SKM-1 (cell line): ENCODE results near the gene AKAP14.
A peak's percentile ranks its signal among the peaks of the same experiment; 100 is the strongest.
"Not testable (repeated sequence)": the region's sequence is repeated elsewhere in the genome, so short reads cannot be mapped to it uniquely, and the experiment has no call there.

Source experiments
- DNase-seq: peaks from one replicate; lab custom pipeline; 2025; ENCODE audit not compliant: unreplicated experiment; lab: John Stamatoyannopoulos, UW

Gene AKAP14

DNA sequence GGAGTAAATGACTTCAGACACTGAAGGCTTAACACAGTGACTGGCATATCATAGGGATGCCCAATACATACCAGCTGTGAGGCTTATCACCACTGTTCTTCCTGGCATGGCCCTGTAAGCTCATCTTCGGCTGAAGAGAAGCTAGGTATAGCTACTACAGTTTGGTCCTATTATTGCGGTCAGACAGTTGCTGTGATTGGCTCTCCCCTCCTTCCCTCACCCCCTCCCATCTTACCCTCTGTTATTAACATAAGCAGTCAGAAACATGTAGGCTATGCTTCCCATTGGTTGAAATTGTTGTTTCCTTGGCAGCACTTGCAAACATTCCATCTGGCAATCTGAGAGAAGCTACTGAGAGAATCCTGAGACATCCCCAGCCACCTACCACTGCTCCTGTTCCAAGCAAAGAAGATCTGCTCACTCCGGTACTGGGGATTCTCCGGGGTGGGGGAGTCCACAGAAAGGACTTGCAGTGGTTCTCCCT lies at the start of gene AKAP14:
Gene AKAP14 (plus strand): TSS at position 51 of the 484 bp plus-strand sequence. CDS start 7,331 bp downstream, outside the sequence.
- no peak for DNase-seq

DNA sequence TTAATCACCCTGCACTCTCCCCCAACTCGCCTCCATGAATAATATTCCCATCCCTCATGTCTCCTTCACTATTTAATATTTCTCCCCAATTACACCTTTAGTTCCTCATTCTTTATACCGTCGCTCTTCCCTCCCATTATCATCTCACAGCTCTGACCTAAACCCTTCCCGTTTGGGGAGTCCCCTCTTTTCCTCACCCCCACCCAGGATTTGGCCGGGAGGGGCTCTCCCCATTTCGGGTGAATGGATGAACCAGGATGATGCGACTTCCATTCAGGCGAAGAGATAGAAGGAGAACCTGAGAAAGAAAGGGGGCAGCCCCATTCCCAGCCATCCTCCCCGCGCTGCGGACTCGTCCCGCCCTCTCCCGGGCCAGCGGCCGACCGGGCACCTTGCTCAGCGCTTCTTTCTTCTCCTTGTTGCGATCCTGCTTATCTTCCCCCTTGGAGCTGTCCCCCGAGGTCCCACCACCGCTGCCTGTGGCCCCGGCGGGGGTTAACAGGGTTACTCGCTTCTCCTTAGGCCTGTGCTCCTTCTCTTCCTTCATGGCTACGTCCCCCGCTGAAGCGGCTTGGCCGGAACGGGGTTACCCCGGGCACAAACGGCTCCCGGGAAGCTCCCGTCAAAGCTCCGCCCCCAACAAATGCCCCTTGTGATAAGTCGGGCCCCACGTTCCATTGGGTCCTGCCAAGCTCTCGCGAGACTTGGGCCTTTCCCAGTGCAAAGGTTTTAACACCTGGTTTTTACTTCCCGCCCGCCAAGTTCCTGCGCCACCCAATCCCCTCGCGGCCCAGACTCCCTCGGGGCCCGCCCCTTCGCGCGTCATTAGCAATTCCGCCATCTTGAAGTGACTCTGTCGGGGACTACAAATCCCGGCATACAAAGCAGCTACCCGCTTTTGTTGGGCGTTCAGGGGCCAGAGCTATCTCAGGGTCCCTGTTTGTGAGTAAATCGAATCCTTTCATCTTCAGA lies 43.0 kb upstream of the AKAP14 start, which contains the start of gene UPF3B:
Gene UPF3B (minus strand): TSS at position 582 of the 972 bp plus-strand sequence. CDS start 35 bp downstream, at position 547.
- DNase-seq = peak; percentile 87

DNA sequence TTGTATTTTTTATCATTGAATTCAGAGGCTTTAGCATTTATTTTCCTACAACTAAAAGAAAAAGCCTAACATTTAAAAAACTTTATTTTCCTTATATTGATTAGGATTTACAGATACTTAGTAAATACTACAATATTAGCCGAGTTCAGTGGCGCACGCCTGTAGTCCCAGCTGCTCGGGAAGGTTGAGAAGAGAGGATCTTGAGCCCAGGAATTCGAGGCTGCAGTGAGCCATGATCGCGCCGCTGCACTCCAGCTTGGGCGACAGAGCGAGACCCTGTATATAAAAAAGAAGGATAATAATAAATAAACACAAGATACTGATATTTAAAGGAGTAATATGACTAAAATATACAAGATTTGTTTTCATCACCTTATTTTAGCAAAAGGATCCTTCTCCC lies 42.2 kb upstream of the AKAP14 start:
- no peak for DNase-seq

DNA sequence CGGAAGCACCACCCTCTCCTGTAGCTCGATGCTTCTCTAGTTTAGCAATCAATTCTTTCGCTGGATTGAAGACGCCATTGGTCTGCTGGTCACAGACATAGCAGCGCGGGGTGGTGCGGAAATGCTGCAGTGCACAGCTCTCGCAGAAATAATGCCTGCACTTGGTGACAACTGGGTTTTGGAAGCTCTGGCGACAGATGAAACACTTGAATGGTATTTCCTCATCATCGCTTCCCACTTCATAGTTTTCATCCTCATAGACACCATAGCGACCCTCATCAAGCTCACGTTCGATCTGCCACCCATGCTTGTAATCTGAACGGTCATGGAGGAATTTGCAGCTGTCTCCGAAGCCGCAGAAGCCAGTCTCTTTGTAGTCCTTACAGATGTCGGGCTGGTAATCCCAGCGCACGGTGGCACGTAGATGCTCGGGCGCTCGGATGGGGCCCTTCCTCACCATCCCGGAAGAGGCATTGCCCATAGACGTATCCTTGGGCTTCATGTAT lies 25.0 kb upstream of the AKAP14 start:
- DNase-seq = no peak

DNA sequence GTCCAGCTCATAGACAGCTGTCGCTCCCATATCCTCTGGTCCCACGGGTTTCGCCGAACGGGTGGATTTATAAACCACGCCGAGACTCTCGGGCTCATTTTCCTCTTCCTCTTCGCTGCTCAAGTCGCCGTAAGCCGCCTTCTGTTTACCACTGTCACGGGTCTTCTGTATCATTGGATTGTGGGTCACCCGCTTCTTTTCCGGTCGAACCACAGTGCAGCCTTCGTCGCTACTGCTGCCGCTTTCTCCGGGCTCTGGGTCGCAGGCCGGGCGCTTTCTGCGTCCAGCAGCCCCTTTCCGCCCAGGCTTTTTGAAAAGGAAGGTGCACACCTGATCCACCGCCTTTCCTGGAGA lies 24.5 kb upstream of the AKAP14 start:
- DNase-seq = no peak

DNA sequence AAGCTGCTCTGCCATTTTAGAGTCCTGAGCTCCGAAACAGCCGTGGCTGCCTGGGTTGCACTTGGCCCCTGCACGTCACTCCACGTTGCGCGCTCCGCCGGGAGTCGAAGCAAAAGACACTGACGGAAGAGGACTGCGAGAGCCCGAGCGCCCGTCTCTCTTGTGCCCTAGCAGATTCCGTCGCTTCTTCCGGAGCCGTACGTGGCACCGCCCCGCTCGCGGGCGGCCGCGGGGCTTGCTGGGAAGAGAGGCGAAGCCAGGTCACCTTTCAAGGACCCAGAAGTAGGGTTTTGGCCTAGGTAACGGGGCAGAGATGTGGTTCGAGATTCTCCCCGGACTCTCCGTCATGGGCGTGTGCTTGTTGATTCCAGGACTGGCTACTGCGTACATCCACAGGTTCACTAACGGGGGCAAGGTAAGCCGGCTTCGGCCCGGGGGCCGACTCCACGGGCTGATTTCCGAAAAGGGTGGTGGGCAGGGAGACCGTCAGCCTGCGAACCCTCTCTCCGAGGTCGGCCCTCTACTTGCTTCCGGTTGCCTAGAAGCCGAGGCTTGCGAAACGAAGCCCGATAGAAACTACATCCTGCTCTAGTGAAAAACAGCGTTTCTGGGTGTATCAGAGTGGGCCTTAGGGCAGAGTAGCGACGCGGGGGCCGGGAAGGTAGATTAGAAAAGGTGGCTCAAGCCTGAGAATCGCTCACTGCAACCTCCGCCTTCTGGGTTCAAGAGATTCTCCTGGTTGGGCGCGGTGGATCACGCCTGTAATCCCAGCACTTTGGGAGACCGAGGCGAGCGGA lies 23.9 kb upstream of the AKAP14 start, which contains the start of the genes NDUFA1 and RNF113A:
Gene NDUFA1 (plus strand): TSS at position 234 of the 797 bp plus-strand sequence. CDS start 80 bp downstream, at position 314.
Gene RNF113A (minus strand): TSS at position 135 of the 797 bp plus-strand sequence. CDS start 120 bp downstream, at position 15.
- DNase-seq = peak; percentile 55

DNA sequence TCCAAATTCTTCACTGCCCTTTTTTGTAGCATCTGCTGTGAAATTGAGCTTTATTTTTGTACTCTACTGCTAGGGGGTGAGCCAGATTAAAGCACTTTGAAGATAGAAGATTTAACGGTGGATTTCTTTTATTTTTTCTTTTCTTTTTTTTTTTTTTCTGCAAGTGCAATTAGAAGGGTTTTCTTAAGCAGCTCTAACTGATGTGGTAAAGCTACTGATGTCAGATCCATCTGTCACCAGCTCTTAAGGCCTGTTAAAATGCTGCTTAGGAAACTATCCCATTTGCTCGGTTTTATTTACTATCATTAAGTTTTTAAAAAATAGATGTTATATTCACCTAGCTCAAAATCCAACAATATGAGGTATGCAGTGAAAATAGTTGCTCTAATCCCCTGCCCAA lies 17.0 kb upstream of the AKAP14 start:
- no peak for DNase-seq

DNA sequence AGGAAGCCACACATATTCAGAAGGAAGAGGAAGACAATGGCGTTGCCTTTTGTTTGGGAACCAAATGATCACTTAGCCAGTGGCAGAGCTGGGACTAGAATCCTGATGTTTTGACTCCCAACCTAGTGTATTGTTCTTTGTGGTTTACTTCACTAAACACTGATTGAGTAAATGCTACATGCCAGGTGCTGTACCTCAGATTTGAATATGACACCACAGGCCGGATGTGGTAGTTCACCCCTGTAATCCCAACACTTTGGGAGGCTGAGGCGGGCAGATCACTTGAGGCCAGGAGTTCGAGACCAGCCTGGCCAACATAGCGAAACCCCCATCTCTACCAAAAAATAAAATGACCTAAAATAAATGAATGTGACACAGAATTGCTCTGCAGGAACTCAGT lies 15.6 kb upstream of the AKAP14 start:
- DNase-seq = no peak

DNA sequence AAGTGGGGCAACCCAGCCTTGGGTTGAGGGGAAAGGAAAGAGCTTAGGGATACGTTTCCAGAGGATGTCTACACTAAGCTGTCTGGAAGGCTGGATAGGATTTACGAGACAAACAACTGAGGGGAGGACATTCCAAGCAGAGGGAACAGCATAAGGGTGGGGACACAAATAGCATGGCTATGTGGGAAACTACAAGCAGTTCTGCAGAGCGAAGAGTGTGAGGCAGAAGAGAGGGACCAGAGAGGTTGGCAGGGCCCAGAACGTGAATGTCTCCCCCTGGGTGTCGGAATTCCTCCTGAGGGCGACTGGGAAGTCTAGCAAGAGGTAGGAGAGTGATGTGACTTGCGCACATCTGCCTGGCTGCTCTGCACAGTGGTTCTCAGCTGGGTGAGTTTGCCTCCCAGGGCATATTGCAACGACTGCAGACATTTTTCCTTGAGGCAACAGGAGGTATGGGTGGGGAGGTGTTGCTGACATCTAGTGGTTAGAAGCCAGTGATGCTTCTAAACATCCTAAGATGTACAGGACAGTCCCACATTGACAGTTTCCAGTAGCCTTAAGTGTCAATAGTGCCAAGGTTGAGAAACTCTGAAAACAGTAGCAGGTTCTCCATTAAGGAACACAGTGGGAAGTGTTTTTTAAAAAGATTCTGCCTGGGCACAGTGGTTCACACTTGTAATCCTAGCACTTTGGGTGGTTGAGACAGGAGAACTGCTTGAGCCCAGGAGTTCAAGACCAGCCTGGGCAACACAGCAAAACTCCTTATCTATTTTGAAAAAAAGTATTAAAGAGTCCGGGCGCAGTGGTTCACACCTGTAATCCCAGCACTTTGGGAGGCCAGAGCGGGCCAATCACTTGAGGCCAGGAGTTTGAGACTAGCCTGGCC lies 14.9 kb upstream of the AKAP14 start:
- peak; percentile 4 for DNase-seq

DNA sequence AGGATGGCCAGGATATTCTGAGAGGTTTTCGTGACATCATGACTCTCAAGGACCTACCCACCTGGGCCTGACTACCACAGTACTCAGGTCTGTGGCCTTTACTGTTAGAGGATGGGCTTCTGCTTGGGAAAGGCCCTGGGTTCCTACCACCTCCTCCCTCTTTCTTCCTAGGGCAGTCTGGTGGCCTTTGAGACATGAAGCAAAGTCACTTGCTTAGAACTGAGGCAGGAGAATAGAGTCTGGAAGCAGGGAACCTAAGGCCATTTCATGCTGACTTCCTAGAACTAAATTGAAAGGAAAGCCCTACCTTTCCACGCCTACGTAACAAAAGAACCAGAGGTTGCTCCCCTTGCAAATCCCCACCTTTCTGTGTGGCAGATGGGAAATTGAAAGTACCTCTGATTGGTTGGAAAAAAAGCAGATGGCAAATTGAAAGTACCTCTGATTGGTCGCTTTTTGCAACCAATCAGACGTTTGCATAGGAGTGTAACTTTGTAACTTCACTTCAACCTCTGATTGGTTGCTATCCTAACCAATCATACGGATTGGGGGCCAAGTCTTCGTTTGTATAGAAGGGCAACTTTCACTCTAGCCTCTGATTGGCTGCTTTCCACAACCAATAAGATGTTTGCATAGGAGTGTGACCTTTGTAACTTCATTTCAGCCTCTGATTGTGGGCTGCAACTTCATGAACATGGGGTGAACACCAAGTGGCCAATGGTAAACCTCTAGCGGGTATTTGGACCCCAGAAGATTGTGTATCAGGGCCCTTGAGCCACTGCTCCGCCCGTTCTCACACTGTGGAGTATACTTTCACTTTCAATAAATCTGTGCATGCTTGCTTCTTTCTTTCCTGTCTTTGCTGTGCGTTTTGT lies 9.9 kb upstream of the AKAP14 start:
- DNase-seq = no peak

DNA sequence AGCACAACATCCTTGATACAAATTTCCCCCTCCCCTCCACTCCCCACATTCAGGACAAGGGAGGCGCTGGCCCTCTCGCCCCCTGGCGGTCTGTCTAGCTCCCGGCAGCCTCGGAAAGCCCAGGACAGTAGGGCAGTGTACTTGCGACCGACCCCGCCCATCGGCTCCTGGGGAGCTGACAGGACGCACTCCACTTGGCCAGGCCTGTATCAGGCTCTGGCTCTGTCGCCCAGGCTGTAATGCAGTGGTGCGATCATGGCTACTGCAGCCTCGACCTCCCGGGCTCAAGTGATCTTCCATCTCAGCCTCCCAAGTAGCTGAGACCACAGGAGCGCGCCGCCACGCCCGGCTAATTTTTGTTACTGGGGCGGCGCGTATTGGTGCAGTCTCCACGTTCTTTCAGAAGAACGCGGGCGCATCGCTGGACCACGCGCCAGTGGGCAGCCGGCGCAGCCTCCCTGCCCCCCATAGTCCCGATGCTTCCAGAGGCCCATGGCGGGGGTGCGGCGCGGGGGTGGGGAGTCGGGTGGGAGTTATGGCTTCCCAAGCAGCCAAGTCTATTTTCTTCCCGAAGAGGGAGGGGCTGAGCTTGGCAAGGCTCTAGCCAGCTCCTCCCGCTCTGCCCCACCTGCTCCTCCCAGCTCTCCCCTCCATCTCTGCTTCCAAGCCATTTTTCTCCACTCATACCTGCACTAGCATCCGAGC lies 7.8 kb upstream of the AKAP14 start:
- DNase-seq = peak; percentile 6

DNA sequence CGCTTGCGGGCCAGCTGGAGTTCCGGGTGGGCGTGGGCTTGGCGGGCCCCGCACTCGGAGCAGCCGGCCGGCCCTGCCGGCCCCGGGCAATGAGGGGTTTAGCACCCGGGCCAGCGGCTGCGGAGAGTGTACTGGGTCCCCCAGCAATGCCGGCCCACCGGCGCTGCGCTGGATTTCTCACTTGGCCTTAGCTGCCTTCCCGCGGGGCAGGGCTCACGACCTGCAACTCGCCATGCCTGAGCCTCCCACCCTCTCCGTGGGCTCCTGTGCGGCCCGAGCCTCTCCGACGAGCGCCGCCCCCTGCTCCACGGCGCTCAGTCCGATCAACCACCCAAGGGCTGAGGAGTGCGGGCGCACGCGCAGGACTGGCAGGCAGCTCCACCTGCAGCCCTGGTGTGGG lies 5.1 kb upstream of the AKAP14 start:
- not testable (repeated sequence) for DNase-seq

DNA sequence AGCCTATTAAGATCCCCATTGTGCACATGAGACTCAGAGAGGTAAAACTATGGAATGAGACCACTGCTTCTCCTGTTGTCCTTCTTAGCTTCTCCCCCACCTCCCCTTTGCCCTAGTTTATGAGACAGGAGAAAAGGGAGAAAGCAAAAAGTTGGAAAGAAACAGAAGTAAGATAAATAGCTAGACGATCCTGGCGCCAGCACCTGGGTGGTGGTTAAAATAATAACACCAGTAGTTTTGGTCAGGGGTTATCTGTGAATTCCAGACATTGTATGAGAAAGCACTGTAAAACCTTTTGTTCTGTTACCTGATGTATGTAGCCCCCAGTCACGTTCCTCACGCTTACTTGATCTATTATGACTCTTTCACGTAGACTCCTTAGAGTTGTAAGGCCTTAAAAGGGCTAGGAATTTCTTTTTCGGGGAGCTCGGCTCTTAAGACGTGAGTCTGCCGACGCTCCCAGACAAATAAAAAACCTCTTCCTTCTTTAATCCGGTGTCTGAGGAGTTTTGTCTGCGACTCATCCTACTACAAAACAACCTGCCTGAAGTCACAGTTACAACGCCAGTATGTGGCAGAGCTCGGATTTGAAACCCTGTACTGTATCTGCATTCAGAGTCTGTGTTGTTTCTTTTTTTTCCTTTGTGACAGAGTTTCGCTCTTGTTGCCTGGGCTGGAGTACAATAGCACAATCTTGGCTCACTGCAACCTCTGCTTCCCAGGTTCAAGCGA lies 3.6 kb upstream of the AKAP14 start:
- not testable (repeated sequence) for DNase-seq

DNA sequence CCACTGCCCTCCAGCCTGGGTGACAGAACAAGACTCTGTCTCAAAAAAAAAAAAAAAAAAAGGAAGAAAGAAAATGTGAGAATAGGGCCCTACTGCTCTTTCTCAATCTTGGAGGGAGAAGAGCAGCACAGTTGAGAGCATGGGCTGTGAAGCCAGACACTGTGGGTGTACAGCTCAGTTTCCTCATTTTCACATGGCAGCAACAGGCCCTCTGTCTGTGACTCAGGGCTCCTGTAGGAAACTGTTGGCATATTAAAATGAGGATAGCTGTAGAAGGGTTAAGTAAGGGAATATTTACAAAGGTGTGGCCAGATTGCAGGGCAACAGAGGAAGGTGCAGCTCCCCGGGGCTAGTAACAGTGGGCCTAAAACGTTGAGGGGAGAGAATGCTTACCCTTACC lies 3.4 kb downstream of the AKAP14 start:
- peak; percentile 45 for DNase-seq

DNA sequence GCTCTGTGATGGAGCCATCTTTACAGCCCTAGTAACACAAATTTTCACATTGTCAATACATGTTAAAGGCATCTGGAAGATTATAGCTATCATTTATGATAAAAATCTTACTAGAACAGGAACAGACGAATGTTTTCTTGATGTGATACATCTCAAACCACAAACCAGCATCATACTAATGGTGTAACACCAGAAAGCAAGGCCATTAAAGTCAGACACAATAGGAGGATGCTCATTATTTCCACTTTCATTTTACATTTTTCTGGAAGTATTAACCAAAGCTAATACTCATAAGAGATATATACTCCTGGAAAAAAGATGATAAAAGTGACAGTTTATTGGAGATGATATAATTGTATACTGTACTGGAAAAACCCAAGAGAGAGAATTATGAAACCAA lies 5.3 kb downstream of the AKAP14 start:
- DNase-seq = no peak

DNA sequence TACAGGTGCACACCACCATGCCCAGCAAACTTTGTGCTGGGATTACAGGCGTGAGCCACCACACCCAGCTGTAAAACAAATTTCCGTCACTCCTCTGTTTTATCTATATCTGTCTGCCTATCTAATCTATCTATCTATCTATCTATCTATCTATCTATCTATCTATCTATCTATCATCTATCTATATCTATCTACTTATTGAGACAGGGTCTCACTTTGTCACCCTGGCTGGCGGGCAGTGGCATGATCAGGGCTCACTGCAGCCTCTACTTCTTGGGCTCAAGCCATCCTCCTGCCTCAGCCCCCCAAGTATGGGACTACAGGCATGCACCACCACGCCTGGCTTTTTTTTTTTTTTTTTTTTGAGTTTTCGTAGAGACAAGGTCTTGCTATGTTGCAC lies 20.6 kb downstream of the AKAP14 start:
- no peak for DNase-seq

DNA sequence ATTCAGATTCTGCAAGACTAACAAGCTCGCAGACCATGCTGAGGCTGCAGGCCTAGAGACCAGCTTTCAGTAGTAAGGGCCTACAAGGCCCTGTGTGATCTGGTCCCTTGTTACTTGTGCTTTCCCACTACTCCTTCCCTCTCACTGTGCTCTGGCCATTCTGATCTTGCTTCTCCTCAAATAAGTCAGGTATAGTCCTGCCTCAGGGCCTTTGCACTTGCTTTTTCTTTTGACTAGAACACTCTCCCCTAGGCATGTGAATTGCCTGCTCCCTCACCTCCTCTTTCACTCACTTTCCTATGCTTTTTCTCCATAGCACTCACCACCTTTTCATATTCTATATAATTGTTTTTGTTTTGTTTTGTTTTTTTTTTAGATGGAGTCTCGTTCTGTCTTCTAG lies 22.2 kb downstream of the AKAP14 start:
- no peak for DNase-seq
